GM20431 (cell line): ENCODE data around the gene PCBP3.
"Not testable (repeated sequence)": the region's sequence is repeated elsewhere in the genome, so short reads cannot be mapped to it uniquely, and the experiment has no call there.

Experiments used
- in situ Hi-C: fragments of 300-500 bp; cut with MseI, MboI; formaldehyde crosslinking; loops from one replicate; pipeline ENCODE4 v1.15.0; 2020; ENCODE audit warnings: low sequenced_read_pairs; ENCODE audit not compliant: unreplicated experiment

PCBP3 gene

GRCh38 chr21:45661913-45662622 is 18.5 kb downstream of the PCBP3 start:
- in situ Hi-C loops = not testable (repeated sequence)

- in situ Hi-C loops = not testable (repeated sequence)
Measured at GRCh38 chr21:45662623-45663245, 19.2 kb downstream of the PCBP3 start.

DNA sequence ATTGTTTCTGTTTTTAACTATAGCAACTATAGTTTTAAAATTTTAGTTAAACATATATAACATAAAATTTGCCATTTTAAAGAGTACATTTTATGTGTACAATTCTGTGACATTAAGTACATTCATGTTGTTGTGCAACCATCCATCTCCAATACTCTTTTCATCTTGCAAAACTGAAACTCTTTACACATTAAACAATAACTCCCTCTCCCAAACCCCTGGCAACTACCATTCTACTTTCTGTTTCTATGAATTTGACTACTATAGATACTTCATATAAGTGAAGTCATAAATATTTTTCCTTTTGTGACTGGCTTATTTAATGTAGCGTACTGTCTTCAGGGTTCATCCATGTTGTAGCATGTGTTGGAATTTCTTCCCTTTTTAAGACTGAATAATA is 25.9 kb downstream of the PCBP3 start:
- in situ Hi-C loops = no loop called here

DNA sequence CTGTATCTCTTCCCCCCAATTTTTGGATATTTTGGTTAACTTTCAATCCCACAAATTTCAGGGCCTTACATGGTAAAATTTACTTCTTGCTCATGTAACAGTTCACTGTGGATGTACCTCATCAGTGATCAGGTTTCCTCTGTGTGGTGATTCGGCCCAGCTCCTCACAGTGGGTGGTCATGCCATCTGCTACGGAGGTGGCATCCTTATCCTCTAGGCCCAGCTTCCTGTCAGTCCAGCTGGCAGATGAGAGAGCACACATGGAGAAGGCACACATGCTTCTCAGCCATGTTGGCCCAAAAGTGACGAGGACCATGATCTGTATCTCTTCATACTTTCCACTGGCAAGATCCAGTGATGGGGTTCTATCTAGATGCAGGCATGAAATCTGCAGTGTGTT is 27.2 kb downstream of the PCBP3 start:
- in situ Hi-C loops = no loop called here

- in situ Hi-C loops = not testable (repeated sequence)
Measured at GRCh38 chr21:45678790-45679189, 35.3 kb downstream of the PCBP3 start.

DNA sequence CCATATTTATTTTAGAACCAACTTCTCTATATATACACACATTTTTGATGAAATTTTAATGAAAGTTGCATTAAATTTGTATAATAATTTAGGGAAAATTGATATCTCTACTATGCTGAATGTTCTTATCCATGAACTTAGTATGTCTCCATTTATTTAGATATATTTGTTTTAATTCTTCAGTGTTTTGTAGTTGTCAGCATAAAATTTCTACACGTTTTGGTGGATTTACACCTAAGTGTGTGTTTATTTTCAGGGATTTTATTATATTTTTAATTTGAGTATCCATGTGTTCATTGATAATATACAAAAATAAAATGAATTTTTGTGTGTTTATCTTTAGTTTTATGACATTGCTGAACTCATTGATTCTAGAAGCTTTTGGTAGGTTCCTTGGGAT is 36.7 kb downstream of the PCBP3 start:
- in situ Hi-C loops = no loop called here

DNA sequence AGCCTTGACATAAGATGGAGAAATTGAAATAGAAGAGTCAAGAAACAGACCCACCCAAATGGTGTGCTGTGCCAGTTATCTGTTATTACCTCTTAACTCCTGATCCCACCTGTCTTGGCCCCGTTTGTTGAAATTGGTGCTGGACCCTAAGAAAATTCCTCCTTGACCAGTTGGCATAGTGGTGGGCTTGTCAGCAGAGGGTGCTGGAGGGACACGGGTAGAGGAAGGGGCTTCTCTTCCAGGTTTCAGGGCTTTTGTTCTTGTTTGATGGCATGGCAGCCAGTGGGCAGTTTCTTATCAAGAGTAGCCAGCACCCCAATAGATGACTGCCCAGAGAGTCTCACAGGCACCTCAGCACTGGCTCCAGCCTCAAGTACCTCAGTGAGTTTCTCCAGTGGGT is 51.6 kb downstream of the PCBP3 start:
- in situ Hi-C loops = no loop called here

- in situ Hi-C loops = no loop called here
Measured at GRCh38 chr21:45698493-45699184, 55.1 kb downstream of the PCBP3 start.

DNA sequence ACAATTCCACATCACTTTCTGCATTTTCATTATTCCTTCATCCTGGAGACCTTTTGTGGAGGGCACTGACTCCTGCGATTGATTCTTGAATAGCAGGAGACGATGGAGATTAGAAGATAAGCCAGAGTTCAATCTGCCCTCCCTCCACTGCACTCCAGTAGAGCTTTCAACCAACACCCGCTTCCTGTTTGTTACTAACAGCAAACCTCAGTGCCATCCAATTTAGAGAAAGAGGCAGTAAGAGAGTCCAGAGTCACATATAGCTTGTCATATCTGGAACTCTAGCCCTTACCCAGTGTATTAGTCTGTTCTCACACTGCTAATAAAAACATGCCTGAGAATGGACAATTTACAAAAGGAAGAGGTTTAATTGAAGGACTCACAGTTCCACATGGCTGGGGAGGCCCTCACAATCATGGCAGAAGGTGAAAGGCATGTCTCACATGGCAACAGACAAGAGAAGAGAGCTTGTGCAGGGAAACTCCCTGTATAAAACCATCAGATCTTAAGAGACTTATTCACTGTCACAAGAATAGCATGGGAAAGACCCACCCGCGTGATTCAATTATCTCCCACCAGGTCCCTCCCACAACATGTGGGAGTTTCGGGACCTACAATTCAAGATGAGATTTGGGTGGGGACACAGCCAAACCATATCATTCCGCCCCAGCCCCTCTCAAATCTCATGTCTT is 55.9 kb downstream of the PCBP3 start:
- in situ Hi-C loops = no loop called here

DNA sequence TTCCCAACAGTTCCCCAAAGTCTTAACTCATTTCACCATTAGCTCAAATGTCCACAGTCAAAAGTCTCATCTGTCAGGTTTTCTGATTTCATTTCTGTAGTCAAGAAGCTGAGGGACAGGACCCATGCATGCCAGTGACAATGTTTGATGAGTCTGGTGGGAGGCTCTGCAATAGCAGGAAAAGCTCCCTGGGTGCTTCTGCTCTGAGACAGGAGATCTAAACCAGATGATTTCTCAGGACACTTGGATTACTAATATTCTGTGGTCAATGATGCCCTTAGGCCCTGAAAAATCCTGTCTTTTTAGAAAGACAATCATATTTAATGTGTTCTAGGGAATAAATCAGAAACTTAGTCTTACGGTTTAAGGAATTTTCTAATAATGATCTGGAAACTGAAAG is 56.4 kb downstream of the PCBP3 start:
- in situ Hi-C loops = no loop called here

- in situ Hi-C loops = no loop called here
Measured at GRCh38 chr21:45700461-45700860, 56.9 kb downstream of the PCBP3 start.

GRCh38 chr21:45704311-45705108 is 61.0 kb downstream of the PCBP3 start:
- in situ Hi-C loops = no loop called here

- in situ Hi-C loops = no loop called here
Measured at GRCh38 chr21:45706299-45706698, 62.8 kb downstream of the PCBP3 start.

GRCh38 chr21:45709173-45709572 is 65.6 kb downstream of the PCBP3 start:
- in situ Hi-C loops = no loop called here

DNA sequence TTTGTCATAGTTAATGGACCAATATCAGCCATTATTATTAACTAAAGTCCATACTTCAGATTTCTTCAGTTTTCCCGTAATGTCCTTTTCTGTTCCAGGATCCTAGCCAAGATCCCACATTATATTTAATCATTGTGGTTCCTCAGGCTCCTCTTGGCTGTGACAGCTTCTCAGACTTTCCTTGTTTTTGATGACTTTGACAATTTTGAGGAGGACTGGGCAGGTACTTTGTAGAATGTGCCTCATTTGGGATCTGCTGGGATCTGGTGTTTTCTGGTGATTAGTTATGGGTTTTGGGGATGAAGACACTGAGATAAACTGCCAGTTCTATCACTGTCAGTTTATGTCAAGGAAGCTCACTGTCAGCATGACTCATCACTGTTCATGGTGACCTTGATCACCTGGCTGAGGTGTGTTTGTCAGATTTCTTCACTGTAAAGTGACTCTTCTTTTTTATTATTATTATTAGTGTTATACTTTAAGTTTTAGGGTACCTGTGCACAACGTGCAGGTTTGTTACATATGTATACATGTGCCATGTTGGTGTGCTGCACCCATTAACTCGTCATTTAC is 66.3 kb downstream of the PCBP3 start:
- in situ Hi-C loops = no loop called here

GRCh38 chr21:45710306-45710705 is 66.8 kb downstream of the PCBP3 start:
- in situ Hi-C loops = not testable (repeated sequence)

GRCh38 chr21:45713613-45714012 is 70.1 kb downstream of the PCBP3 start:
- in situ Hi-C loops = no loop called here

GRCh38 chr21:45715441-45715840 is 71.9 kb downstream of the PCBP3 start:
- in situ Hi-C loops = no loop called here

- in situ Hi-C loops = no loop called here
Measured at GRCh38 chr21:45718413-45718812, 74.9 kb downstream of the PCBP3 start.
